HEK293 (cell line): Measurements from ENCODE around the gene NUDT22.
A peak's percentile ranks its signal among the peaks of the same experiment; 100 is the strongest.

Experiments used
- CTCF ChIA-PET: fragments of 350-600 bp; formaldehyde crosslinking; extraction: SDS; loops from one replicate; lab custom pipeline; 2021; ENCODE audit warnings: antibody characterized with exemption; lab: Yijun Ruan, JAX
- POLR2A ChIA-PET: fragments of 300-600 bp; formaldehyde crosslinking; extraction: SDS; loops from one replicate; lab custom pipeline; 2020; ENCODE audit warnings: antibody characterized with exemption, inconsistent platforms; lab: Yijun Ruan, JAX
- H3K27ac ChIP-seq: fragments of 200-500 bp; sonication (Bioruptor generic); 2 replicates; pipeline ENCODE4 v1.5.1; 2014; ENCODE audit warnings: low read depth, low read length, control low read depth, inconsistent platforms; ENCODE audit errors: extremely low read depth
- H3K36me3 ChIP-seq, 2 experiments: fragments of 200-500 bp in 1 of 2; sonication (Bioruptor generic) in 1 of 2; 1 replicate in 1 of 2; 2 replicates in 1 of 2; pipeline ENCODE4 v1.5.1; 2014 to 2017; ENCODE audit warnings: inconsistent platforms in 2 of 2, low read length in 2 of 2; ENCODE audit not compliant: control insufficient read depth in 2 of 2, insufficient read depth in 1 of 2
- H3K4me1 ChIP-seq: fragments of 200-500 bp; sonication (Bioruptor generic); 2 replicates; pipeline ENCODE4 v1.5.1; 2014; ENCODE audit warnings: mild to moderate bottlenecking, low read length, inconsistent platforms; ENCODE audit not compliant: control insufficient read depth, insufficient read depth
- H3K4me3 ChIP-seq: 2 replicates; pipeline ENCODE4 v1.5.1; 2011; ENCODE audit warnings: low read depth, mild to moderate bottlenecking, control low read depth, low read length, moderate library complexity
- H3K9me3 ChIP-seq: fragments of 200-500 bp; sonication (Bioruptor generic); 2 replicates; pipeline ENCODE4 v1.5.1; 2014; ENCODE audit warnings: low read depth, low read length, inconsistent platforms; ENCODE audit not compliant: control insufficient read depth, insufficient read depth
- HIC1 ChIP-seq: fragments of 450-650 bp; formaldehyde crosslinking; IDR thresholded peaks from 2 replicates; pipeline ENCODE4 v1.5.1; 2016; ENCODE audit warnings: missing biosample characterization, missing genetic modification characterization
- HOXA7 ChIP-seq: sonication (generic); formaldehyde crosslinking; IDR thresholded peaks from 2 replicates; pipeline ENCODE4 v1.8.1; 2022; ENCODE audit warnings: missing genetic modification reagents, borderline replicate concordance
- TCF7L2 ChIP-seq: IDR thresholded peaks from 2 replicates; pipeline ENCODE4 v1.6.1; 2011; ENCODE audit warnings: low read depth, mild to moderate bottlenecking, inconsistent platforms, low read length, moderate library complexity, borderline replicate concordance
- ZBTB17 ChIP-seq: fragments of 450-650 bp; formaldehyde crosslinking; IDR thresholded peaks from 2 replicates; pipeline ENCODE4 v1.5.1; 2016; ENCODE audit warnings: missing biosample characterization, missing genetic modification characterization
- ZBTB8A ChIP-seq: fragments of 450-650 bp; formaldehyde crosslinking; IDR thresholded peaks from 2 replicates; pipeline ENCODE4 v1.5.1; 2016; ENCODE audit warnings: missing biosample characterization, missing genetic modification characterization
- ZFHX2 ChIP-seq: fragments of 450-650 bp; formaldehyde crosslinking; conservative IDR thresholded peaks from 2 replicates; pipeline ENCODE4 v1.5.1; 2016; ENCODE audit warnings: missing biosample characterization, missing genetic modification characterization
- ZNF362 ChIP-seq: fragments of 450-650 bp; formaldehyde crosslinking; IDR thresholded peaks from 2 replicates; pipeline ENCODE4 v1.5.1; 2016; ENCODE audit warnings: missing biosample characterization, missing genetic modification characterization
- ZNF37A ChIP-seq: fragments of 450-650 bp; IDR thresholded peaks from 2 replicates; pipeline ENCODE4 v1.5.1; 2018; ENCODE audit warnings: missing biosample characterization, missing genetic modification characterization
- ZNF488 ChIP-seq: fragments of 450-650 bp; formaldehyde crosslinking; IDR thresholded peaks from 2 replicates; pipeline ENCODE4 v1.5.1; 2016; ENCODE audit warnings: missing biosample characterization, missing genetic modification characterization
- ZNF580 ChIP-seq: fragments of 450-650 bp; formaldehyde crosslinking; IDR thresholded peaks from 2 replicates; pipeline ENCODE4 v1.5.1; 2016; ENCODE audit warnings: missing biosample characterization, missing genetic modification characterization
- ZNF600 ChIP-seq: fragments of 450-650 bp; formaldehyde crosslinking; IDR thresholded peaks from 2 replicates; pipeline ENCODE4 v1.5.1; 2016; ENCODE audit warnings: missing biosample characterization, missing genetic modification characterization

NUDT22 gene

GRCh38 chr11:64263021-64263946, 37.2 kb downstream of the NUDT22 start:
- POLR2A ChIA-PET: interaction anchor here (0.5 to 1.6 kb wide), 3 partner anchors 20 to 60 kb away, joined by 3 to 6 read pairs (median 3); no protein-coding TSS in a partner anchor
- no peaks in the 10 kb centered on the region for H3K9me3 ChIP-seq
- no peak overlapping the region for H3K4me3 ChIP-seq
- H3K4me1 ChIP-seq: no peaks in the 10 kb centered on the region; the same call in 1 of the 2 replicates
- TF ChIP-seq HIC1 (peak; percentile 22; the same call in 1 of the 2 replicates), ZNF600 (tag by site-specific recombination) (peak; percentile 53; the same call in 1 of the 2 replicates), ZNF37A (tag by site-specific recombination) (no peak)
- TF ChIP-seq, all 188 proteins: peak for 2
- CTCF ChIA-PET: interaction anchor here (0.6 kb wide), 1 partner anchor 37 kb away, joined by 3 read pairs; the partner anchor contains the start of gene NUDT22
- Histone ChIP-seq H3K36me3 (peaks cover 0 to 79% of the 10 kb centered on the region in 2 experiments; a peak in 2 of 3 replicates), H3K27ac (no peak overlapping the region)

GRCh38 chr11:64263947-64264317, 37.9 kb downstream of the NUDT22 start:
- TF ChIP-seq ZNF362 (tag by site-specific recombination) (no peak), ZNF580 (tag by site-specific recombination) (no peak), HOXA7 (CRISPR knock-in tag) (no peak)

GRCh38 chr11:64264371-64264852, 38.3 kb downstream of the NUDT22 start:
- peaks cover 2% of the 10 kb centered on the region; the same call in 1 of the 2 replicates for H3K4me1 ChIP-seq
- ChIA-PET POLR2A (interaction anchor here (0.6 to 1.6 kb wide), 5 partner anchors 12 to 849 kb away, joined by 3 to 6 read pairs (median 3); no protein-coding TSS in a partner anchor), CTCF (interaction anchor here (0.5 to 1.6 kb wide), 3 partner anchors 13 to 60 kb away, joined by 3 to 11 read pairs (median 3); partner anchors contain the start of gene PLCB3)
- no peaks in the 10 kb centered on the region for H3K9me3 ChIP-seq
- peaks cover 0 to 67% of the 10 kb centered on the region in 2 experiments; a peak in 1 of 3 replicates for H3K36me3 ChIP-seq
- 0 out of 2 replicates have a peak, but pooled peaks have one; percentile 19 for TF ChIP-seq ZBTB17 (tag by site-specific recombination)
- TF ChIP-seq TCF7L2: no peak
- TF ChIP-seq ZFHX2 (tag by site-specific recombination): 0 out of 2 replicates have a peak, but pooled peaks have one; percentile 6
- no peak for TF ChIP-seq ZNF488 (tag by site-specific recombination)
- TF ChIP-seq ZBTB8A (tag by site-specific recombination): peak; percentile 52
- H3K4me3 ChIP-seq: no peak overlapping the region
- H3K27ac ChIP-seq: no peak overlapping the region

More at GRCh38 chr11:64263947-64264317, 37.9 kb downstream of the NUDT22 start:
- CTCF ChIA-PET: interaction anchor here (0.5 to 1.6 kb wide), 3 partner anchors 12 to 59 kb away, joined by 3 to 11 read pairs (median 3); partner anchors contain the start of genes NUDT22 and PLCB3
- Histone ChIP-seq H3K36me3 (peaks cover 0 to 72% of the 10 kb centered on the region in 2 experiments; a peak in 1 of 3 replicates), H3K27ac (no peak overlapping the region), H3K4me1 (peaks cover 2% of the 10 kb centered on the region; the same call in 1 of the 2 replicates), H3K9me3 (no peaks in the 10 kb centered on the region), H3K4me3 (no peak overlapping the region)
- POLR2A ChIA-PET: interaction anchor here (0.8 to 1.6 kb wide), 4 partner anchors 12 to 850 kb away, joined by 3 to 6 read pairs (median 4); no protein-coding TSS in a partner anchor
